Right hindlimb (tissue), 1 donor: ENCODE data around the gene FBXO33.
"Not testable (repeated sequence)": the region's sequence is repeated elsewhere in the genome, so short reads cannot be mapped to it uniquely, and the experiment has no call there.

ENCODE experiments used
- DNase-seq: peaks from one replicate; pipeline ENCODE4 v3.0.0-alpha.2; 2018

The FBXO33 gene

GRCh38 chr14:39368261-39368959 is 63.8 kb downstream of the FBXO33 start:
- peak; percentile 65 for DNase-seq

- no peak for DNase-seq
Observed at GRCh38 chr14:39367387-39367751, 64.9 kb downstream of the FBXO33 start.

- no peak for DNase-seq
Observed at GRCh38 chr14:39366460-39367386, 65.5 kb downstream of the FBXO33 start.

- no peak for DNase-seq
Observed at GRCh38 chr14:39365354-39365753, 66.9 kb downstream of the FBXO33 start.

- no peak for DNase-seq
Observed at GRCh38 chr14:39364509-39364908, 67.7 kb downstream of the FBXO33 start.

GRCh38 chr14:39361556-39361955 is 70.7 kb downstream of the FBXO33 start:
- DNase-seq, result not testable (repeated sequence)

GRCh38 chr14:39360316-39360715 is 71.9 kb downstream of the FBXO33 start:
- no peak for DNase-seq

- not testable (repeated sequence) for DNase-seq
Observed at GRCh38 chr14:39359069-39359468, 73.2 kb downstream of the FBXO33 start.

- no peak for DNase-seq
Observed at GRCh38 chr14:39351708-39352107, 80.5 kb downstream of the FBXO33 start.

GRCh38 chr14:39350866-39351265 is 81.4 kb downstream of the FBXO33 start:
- DNase-seq, result no peak
